ENCODE data around the gene DYNC1H1.
A peak's percentile ranks its signal among the peaks of the same experiment; 100 is the strongest.
"Not testable (repeated sequence)": the region's sequence is repeated elsewhere in the genome, so short reads cannot be mapped to it uniquely, and the experiment has no call there.

Gene DYNC1H1

DNA sequence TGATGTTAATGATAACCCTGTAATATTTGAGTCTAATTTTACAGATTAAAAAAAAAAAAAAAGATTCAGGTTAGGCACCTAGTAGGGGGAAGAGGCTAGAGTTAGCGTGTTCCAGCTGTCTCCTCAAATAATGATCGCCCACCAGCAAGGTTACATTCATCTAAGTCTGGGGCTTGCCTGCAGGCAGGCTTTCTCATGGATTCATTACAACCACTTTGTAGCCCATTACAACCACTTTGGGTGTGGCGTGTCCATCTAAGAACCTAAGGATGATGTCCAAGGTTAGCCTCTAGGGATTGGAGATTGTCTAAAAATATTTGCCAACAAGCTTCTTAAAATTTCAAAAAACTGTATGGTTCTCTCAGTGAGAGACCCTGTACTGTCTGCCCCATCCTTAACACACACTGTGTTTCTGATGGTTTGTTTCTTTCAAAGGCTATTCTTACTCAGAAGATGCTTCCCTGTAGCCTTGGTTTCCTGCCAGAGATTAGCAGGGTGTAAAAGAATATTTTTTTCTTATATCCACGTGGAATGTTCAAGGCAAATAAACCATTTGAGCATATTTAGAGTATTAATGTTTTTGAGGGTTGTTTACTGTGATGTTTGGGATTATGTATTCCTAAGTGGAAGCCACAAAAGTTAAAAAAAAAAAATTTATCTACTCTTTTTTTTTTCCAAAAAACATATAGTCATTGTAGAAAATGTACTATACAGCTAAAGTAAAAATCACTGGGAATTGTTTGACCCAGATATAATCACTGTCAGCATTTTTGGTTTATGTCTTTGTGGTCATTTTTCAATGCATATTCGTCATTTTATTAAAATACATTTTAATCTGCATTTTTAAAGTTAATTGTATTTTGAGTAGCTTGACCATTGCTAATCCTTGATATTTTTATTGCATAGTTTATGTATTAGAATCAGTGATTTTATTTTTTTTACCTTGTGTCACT lies 1.7 kb downstream of the DYNC1H1 start:
- DNase-seq, result peak; percentile 25

DNA sequence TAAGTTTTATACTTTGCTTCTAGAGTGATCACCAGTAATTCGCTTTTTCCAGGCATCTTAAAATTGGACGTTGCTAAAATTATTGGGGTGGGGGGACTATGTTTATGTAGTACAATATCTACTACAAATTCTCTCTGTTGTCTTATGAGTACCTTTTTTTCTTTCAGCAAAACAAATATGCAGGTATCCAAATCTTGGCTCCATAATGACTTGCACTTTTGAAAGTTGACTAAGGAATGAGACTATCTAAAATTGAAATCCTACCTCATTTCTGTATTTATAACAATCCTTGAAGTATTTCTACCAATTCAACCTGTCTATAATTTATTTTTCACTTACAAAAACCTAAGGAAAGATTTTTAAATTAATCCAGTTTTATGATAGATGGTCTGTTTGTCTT lies 2.4 kb downstream of the DYNC1H1 start:
- DNase-seq, result no peak

DNA sequence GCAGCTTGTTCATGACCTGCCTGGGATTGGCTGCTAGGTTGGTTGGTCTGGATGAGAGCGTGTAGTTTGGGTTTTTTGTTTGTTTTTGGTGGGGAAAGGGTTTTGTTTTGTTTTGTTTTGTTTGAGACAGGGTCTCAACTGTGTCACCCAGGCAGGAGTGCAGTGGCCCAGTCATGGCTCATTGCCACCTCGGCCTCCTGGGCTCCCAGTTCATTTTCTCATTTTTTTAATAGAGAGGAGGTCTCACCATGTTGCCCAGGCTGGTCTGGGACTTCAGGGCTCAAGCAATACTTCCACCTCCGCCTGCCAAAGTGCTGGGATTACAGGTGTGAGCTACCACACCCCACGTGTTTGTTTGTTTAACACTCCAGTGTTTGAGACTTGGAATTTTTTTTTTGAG lies 3.8 kb downstream of the DYNC1H1 start:
- DNase-seq, result no peak

DNA sequence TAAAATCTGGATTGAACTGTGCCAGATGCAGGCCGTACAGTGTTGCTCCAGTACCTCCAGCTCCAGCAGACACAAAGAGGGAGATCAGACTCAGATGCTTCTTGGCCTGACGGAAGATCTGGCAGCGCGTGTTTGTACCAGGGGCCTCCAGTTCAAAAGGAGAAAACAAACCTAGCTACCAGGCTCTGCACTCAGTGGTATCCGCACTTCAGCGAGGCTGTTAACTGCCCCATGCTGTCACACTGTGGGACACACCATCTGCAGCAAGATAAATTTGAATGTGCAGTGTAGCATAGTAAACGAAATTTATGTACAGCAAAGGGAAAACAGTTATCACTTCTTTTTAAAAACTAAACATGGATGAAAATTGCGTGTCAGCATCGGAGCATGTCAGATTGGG lies 5.1 kb downstream of the DYNC1H1 start:
- DNase-seq, result no peak

DNA sequence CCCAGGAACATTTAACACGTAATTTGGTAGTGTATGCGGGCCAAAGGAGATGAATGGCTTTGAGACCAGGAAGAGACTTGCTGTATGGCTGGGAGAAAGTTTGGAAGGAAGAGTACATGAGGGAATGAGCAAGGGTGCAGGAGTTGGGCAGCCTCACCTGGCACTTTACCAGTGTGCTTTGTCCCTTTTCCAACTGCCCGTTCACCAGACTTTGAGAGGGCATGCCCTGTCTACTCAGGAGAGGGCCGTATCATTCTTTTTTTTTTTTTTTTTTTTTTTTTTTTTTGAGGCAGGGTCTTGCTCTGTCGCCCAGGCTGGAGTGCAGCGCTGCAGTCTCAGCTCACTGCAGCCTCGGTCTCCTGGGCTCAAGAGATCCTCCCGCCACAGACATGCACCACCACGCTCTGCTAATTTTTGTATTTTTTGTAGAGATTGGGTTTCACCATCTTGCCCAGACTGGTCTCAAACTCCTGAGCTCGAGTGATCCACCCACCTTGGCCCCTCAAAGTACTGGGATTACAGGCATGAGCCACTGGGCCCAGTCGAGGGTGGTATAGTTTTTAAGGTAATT lies 6.5 kb downstream of the DYNC1H1 start:
- no peak for DNase-seq

DNA sequence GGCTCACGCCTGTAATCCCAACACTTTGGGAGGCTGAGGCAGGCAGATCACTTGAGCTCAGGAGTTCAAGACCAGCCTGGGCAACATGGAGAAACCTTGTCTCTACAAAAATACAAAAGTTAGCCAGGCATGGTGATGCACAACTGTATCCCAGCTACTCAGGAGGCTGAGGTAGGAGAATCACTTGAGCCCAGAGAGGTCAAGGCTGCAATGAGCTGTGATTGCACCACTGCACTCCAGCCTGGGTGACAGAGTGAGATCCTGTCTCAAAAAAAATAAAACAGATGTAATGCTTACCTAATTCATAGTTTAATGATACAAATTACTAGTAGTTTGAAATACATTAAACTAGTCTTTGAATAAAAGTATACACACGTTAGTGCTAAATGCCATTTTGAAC lies 7.1 kb downstream of the DYNC1H1 start:
- not testable (repeated sequence) for DNase-seq

DNA sequence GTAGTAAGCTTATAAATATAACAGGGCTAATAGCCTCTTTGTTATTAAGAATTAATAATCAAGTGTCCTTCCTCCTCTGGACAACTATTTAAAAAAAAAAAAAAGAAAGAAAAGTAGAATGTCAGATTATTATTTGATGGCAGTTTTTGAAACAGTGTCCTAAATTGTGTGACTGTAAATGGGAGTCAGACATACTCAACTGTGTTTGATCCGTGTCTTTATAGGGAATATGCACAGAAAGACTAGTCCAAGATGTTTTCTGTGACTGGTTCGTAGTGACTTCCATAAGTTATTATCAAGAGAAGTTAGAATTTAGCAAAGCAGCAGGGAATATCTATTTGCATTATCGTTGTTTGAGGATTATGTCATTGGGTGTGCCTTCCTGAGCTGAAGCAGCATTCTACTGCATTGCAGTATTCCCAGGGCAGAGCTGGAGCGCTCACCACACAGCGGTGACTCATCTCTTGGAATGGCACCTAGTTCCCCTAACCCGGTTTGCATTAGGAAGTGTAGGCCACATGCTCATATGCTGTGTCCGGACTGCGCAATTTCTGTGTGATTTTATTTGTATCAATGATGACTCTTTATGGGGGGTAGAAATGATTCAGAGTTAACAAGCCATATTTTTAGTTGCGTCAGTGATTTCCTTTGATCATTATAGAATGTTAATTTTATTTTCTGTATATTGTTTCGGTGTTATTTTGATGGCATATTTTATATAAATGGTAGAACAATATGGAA lies 7.9 kb downstream of the DYNC1H1 start:
- peak; percentile 18 for DNase-seq

DNA sequence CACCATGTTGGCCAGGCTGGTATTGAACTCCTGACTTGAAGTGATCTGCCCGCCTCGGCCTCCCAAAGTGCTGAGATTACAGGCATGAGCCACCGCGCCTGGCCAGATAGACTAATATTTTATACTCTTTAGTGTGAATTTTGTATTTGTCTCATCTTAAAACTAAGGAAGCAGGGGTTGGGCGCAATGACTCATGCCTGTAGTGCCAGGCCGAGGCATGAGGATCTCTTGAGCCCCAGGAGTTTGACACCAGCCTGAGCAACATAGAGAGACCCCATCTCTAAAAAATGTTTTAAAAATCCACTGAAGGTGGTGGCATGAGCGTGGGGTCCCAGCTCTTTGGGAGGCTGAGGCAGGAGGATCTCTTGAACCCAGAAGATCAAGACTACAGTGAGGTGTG lies 9.0 kb downstream of the DYNC1H1 start:
- no peak for DNase-seq

DNA sequence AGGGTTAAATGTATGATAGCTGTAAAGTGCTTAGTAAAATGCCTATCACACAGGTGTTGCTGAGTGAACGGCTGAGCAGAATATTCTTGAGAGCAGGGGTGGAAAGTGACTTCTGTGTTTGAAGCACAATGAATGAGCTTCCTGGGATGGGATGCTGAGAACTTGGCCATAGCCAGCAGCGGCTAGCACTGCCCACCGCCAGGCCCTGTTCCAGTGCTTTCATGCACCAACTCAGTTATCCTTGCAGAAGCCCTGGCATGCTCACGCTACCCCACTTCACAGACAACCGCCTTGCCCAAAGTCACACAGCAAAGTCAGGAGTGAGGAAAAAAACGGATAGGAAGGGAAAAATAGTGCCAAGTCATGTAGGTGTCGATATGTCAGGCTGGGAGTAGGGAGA lies 10.9 kb downstream of the DYNC1H1 start:
- no peak for DNase-seq

DNA sequence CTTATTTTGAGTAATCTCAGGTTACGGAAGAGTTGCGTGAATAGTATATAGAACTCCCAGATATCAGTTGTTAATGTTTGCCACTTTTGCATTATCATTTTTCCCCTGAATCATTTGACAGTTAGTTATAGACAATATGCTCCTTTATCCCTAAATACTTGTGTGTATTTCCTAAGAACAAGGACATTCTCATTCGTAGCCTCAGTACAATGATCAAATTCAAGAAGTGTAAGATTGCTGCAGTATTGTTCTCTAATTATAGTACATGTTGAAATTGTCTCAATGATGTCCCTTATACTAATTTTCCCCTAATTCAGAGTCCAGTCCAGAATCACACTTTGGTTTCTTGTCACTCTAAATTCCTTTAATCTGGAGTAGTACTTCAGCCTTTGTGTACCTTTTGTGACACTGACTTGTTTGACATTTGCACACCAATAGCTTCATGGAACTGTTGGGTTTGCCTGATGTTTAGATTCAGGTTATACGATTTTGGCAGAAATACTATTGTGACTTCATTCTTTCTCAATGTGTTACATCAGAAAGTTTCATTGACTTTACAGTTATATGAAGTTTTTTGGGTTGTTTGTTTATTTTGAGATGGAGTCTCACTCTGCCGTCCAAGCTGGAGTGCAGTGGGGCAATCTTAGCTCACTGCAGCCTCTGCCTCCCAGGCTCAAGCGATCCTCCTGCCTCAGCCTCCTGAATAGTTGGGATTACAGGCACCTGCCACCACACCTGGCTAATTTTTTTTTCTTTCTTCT lies 13.1 kb downstream of the DYNC1H1 start:
- DNase-seq, result no peak

DNA sequence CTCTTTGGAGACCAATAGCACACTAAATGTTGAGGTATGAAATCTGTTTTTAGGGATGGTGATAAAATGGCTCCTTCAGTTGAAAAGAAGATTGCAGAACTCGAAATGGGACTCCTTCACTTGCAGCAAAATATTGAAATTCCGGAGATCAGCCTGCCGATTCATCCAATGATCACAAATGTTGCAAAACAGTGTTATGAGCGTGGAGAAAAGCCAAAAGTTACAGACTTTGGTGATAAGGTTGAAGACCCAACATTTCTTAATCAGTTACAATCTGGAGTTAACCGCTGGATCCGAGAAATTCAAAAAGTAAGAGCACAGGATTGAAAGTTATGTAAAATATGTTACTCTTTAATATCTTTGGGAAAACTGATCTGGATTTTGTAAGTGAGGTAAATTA lies 15.3 kb downstream of the DYNC1H1 start:
- DNase-seq, result no peak

DNA sequence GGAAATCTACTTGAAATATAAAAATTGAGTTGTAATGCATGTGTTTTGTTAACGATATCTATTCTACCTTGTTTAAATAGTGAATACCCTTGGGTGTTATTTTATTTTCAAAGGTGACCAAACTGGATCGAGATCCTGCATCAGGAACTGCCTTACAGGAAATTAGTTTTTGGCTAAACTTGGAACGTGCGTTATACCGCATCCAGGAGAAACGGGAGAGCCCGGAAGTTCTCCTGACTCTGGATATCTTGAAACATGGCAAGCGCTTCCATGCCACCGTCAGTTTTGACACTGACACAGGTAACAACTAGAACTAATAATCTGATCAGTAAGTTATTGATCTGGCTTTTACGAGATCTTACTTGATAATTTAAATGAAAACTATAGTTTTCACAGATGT lies 15.9 kb downstream of the DYNC1H1 start:
- DNase-seq, result no peak

DNA sequence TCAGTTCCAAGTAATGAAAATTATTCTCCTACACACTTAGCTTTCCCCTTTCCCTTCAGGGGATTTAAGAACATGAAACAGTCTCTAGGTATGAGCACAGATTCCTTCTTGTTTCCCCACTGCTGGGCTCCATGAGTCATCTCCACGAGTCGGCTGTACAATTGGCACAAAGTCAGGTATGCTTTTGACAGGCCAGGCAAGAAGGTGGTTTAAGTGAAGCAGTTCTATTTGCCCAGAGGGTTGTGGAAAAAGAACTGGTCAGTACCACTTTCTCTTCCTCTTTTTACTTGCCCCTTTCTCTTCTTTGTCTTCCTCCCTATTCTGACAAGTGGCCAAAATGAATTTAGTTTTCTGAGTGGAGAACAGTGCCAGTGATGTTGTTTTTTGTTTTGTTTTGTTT lies 16.3 kb downstream of the DYNC1H1 start:
- peak; percentile 18 for DNase-seq

DNA sequence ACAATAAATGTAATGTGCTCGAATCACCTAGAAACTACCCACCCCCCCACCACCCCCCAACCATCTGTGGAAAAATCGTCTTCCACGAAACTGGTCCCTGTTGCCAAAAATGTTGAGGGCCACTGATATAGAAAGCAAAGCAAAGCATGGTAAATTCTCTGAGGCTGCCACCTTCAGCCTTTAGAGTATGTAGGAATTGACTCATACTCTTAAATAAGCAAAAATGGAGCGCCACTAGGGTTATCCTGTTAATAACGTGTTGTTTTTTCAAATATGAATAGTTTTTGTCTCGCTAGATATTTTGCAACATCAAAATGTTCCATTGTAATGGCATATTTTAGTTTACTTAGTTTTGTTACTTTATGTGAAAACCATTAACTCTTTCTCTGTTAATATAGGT lies 18.2 kb downstream of the DYNC1H1 start:
- DNase-seq, result no peak

DNA sequence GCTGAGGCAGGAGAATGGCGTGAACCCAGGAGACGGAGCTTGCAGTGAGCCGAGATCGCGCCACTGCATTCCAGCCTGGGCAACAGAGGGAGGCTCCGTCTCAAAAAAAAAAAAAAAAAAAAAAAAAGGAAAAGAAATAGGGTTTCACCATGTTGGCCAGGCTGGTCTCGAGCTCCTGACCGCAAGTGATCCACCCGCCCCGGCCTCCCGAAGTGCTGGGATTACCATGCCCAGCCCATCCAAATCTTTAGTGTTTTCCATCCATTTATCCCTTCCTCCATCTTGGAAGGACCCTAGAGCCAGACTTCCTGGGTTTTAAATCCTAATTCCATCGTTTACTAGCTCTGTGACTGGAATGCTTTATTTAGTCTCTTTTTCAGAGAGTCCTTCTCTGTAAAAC lies 20.5 kb downstream of the DYNC1H1 start:
- DNase-seq, result not testable (repeated sequence)

DNA sequence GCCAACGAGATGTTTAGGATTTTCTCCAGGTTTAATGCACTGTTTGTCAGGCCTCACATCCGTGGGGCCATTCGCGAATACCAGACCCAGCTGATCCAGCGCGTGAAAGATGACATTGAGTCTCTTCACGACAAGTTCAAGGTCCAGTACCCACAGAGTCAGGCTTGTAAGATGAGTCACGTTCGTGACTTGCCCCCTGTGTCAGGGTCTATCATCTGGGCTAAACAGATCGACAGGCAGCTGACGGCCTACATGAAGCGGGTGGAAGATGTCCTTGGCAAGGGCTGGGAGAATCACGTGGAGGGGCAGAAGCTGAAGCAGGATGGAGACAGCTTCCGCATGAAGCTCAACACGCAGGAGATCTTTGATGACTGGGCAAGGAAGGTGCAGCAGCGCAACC lies 21.6 kb downstream of the DYNC1H1 start:
- DNase-seq, result no peak

DNA sequence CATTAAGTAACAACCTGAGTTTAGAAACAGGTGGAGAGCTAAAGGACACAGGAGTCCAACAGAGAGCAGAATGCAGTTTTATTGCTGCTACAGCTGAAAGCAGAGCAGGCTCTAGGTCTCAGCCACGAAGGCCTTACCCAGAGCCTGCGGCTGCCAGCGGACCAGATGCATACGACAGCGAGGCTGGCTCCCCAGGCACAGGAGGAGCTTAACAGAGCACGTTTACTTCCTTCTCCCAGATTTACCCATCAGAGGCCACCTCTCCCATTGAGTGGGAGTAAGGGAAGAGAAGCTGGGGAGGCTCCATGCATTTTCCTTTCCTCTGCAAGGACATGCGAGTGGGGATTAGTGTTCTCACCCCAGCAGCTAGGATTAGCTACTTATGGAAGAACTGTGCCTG lies 22.6 kb downstream of the DYNC1H1 start:
- DNase-seq, result no peak

DNA sequence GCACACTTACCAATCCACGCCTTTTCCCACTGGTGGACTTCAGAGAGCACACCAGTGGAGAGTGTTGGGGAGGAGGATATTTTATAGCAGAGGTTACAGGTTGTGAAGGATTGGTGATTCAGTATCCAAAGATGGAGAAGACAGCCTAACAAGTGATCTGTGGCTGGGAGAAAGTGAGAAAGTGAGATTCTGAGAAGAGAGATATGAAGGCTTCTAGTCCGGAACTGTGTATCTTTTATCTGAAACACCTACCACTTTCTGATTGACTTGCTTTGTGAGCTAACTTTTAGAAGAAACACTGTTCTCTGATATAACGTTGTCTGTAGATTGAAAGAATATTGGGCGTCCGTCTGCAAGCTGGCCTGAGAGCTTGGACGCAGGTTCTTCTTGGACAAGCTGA lies 24.0 kb downstream of the DYNC1H1 start:
- no peak for DNase-seq

DNA sequence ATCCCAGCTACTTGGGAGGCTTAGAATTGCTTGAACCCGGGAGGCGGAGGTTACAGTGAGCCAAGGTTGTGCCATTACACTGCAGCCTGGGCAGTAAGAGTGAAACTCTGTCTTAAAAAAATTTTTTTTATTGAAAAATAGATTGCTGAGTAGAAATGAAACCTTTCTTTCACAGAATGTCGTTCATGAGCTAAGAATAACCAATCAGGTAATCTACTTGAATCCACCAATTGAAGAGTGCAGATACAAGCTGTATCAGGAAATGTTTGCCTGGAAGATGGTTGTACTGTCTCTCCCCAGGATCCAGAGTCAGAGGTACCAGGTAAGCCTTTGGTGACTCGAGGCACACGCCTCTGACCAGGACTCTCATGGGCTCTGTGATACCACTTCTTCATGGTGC lies 27.0 kb downstream of the DYNC1H1 start:
- DNase-seq, result no peak

DNA sequence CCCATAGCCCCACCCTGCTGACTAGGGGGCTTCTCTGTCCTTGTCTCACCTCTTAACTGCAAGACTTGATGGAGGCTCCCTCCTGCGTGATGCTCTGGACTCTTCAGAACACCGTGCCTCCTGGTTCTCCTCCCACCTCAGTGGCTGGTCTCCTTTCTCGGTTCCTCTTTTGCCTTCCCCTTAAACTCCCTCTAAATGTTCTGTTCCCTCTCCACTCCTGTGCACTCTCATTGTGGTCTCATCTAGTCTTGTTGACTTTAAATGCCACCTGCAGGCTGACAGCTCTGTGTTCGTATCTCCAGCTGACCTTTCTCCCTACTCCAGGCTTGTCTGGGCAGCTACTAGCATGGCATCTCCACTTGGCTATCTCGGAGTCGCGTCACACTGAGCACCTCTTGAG lies 28.3 kb downstream of the DYNC1H1 start:
- DNase-seq, result peak; percentile 20

DNA sequence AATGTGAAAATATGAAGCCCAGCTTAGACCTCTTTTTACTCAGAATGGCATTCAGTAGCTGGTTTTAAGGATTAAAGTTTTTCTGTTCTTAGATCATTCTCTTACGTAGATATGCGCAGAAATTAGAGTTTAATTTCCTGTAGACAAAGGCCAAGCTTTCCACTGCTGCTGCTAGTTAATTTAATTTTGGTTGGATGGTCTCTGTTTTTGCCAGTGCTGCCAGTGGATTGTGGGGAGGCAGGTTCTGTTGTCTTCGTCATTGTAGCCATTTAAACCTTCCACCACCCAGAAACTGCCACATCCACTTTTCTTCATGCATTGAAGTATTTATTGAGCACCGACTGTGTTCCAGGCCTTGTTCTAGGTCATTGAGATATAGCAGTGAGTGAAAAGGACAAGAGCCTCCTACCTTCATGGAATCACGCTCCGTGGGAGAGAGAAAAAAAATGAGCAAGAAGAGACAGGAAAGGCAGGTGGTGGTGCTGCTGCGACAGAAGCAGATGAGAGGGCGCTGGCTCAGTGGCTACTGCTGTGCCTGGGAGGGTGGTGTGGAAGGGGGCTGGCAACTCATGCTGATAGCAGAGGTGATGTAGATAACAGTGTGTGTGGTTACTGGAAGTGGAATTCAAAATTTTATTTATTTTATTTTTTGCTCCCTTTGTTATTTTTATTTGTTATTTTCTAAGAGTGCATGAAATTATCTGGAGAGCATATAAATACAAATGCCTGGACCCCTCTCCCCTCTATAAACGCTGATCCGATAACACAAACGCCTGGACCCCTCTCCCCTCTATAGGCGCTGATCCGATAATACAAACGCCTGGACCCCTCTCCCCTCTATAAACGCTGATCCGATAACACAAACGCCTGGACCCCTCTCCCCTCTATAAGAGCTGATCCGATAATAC lies 33.3 kb downstream of the DYNC1H1 start:
- no peak for DNase-seq

DNA sequence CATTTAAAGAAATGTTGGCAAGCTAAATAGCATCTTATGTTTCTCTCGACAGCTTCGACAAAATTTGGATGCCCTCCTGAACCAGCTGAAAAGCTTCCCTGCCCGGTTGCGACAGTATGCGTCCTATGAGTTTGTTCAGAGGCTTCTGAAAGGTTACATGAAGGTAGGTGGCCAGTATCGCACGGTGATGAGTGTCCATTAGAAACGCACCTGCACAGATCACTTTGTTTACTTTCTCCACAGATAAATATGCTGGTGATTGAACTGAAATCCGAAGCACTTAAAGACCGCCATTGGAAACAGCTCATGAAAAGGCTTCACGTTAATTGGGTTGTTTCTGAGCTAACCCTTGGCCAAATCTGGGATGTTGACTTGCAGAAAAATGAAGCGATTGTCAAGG lies 36.5 kb downstream of the DYNC1H1 start:
- no peak for DNase-seq

All from hematopoietic multipotent progenitor cell treated with erythropoietin and hydrocortisone succinate and interleukin-3 and kit ligand, for 4 days (in vitro differentiated cells).